OCI-LY1 (cell line): ENCODE data around the gene AMOTL1.

Experiments
- H2AFZ ChIP-seq: fragments of 200-600 bp; sonication (generic), shearing (Covaris generic); 2 replicates; pipeline ENCODE4 v1.6.0; 2014; ENCODE audit warnings: antibody characterized with exemption, mild to moderate bottlenecking, low read length
- H3F3A ChIP-seq: fragments of 200-600 bp; sonication (generic), shearing (Covaris generic); 2 replicates; pipeline ENCODE4 v1.6.0; 2014; ENCODE audit warnings: mild to moderate bottlenecking, antibody characterized with exemption, low read length, moderate library complexity; ENCODE audit not compliant: insufficient read depth
- H3K27ac ChIP-seq: fragments of 200-600 bp; sonication (generic); 2 replicates; pipeline ENCODE4 v1.5.1; 2014; ENCODE audit warnings: low read length, mixed run types, mild to moderate bottlenecking, low read depth; ENCODE audit not compliant: poor library complexity, severe bottlenecking
- H3K27me3 ChIP-seq: fragments of 200-600 bp; sonication (generic); 2 replicates; pipeline ENCODE4 v1.6.0; 2014; ENCODE audit warnings: antibody characterized with exemption, mild to moderate bottlenecking, low read length, moderate library complexity; ENCODE audit not compliant: insufficient read depth
- H3K36me3 ChIP-seq: fragments of 200-600 bp; sonication (generic); 2 replicates; pipeline ENCODE4 v1.6.1; 2014; ENCODE audit warnings: mild to moderate bottlenecking, antibody characterized with exemption, low read length, moderate library complexity, mixed read lengths; ENCODE audit not compliant: insufficient read depth
- H3K4me1 ChIP-seq: fragments of 200-600 bp; sonication (generic); 2 replicates; pipeline ENCODE4 v1.5.1; 2014; ENCODE audit warnings: mild to moderate bottlenecking, low read length, moderate library complexity; ENCODE audit not compliant: insufficient read depth, severe bottlenecking
- H3K4me2 ChIP-seq: fragments of 200-600 bp; sonication (generic), shearing (Covaris generic); 2 replicates; pipeline ENCODE4 v1.6.1; 2014; ENCODE audit warnings: low read length
- H3K4me3 ChIP-seq: fragments of 200-600 bp; sonication (generic); 2 replicates; pipeline ENCODE4 v1.5.1; 2014; ENCODE audit warnings: low read length, low read depth, mild to moderate bottlenecking, mixed read lengths; ENCODE audit not compliant: poor library complexity, severe bottlenecking
- H3K79me2 ChIP-seq: fragments of 200-600 bp; shearing (Covaris generic); 2 replicates; pipeline ENCODE4 v1.6.1; 2016; ENCODE audit warnings: mixed run types, low read length, mixed read lengths; ENCODE audit not compliant: insufficient read depth
- H3K9ac ChIP-seq: fragments of 200-600 bp; sonication (generic), shearing (Covaris generic); 2 replicates; pipeline ENCODE4 v1.6.1; 2014; ENCODE audit warnings: mild to moderate bottlenecking, low read length, mixed read lengths
- H3K9me2 ChIP-seq: fragments of 200-600 bp; sonication (generic), shearing (Covaris generic); 2 replicates; pipeline ENCODE4 v1.6.1; 2014; ENCODE audit warnings: low read depth, mild to moderate bottlenecking, low read length, mixed read lengths
- H3K9me3 ChIP-seq: fragments of 200-600 bp; shearing (Covaris generic); 2 replicates; pipeline ENCODE4 v1.6.1; 2014; ENCODE audit warnings: low read length, mixed read lengths
- H4K20me1 ChIP-seq: fragments of 200-600 bp; sonication (generic), shearing (Covaris generic); 2 replicates; pipeline ENCODE4 v1.6.0; 2016; ENCODE audit warnings: mild to moderate bottlenecking, low read length; ENCODE audit not compliant: insufficient read depth
- EZH2 ChIP-seq: fragments of 200-600 bp; sonication (generic), shearing (Covaris generic); IDR thresholded peaks from 2 replicates; pipeline ENCODE4 v1.8.0; 2017; ENCODE audit warnings: borderline replicate concordance, mixed run types, mild to moderate bottlenecking, antibody characterized with exemption, low read length, moderate library complexity, mixed read lengths
- TF ChIP-seq, protein P1 (sequence below): fragments of 200-600 bp; sonication (generic), shearing (Covaris generic); IDR thresholded peaks from 2 replicates; pipeline ENCODE4 v1.5.1; 2017; ENCODE audit warnings: mild to moderate bottlenecking, antibody characterized with exemption, low read length, moderate library complexity, mixed read lengths

AMOTL1 gene

DNA sequence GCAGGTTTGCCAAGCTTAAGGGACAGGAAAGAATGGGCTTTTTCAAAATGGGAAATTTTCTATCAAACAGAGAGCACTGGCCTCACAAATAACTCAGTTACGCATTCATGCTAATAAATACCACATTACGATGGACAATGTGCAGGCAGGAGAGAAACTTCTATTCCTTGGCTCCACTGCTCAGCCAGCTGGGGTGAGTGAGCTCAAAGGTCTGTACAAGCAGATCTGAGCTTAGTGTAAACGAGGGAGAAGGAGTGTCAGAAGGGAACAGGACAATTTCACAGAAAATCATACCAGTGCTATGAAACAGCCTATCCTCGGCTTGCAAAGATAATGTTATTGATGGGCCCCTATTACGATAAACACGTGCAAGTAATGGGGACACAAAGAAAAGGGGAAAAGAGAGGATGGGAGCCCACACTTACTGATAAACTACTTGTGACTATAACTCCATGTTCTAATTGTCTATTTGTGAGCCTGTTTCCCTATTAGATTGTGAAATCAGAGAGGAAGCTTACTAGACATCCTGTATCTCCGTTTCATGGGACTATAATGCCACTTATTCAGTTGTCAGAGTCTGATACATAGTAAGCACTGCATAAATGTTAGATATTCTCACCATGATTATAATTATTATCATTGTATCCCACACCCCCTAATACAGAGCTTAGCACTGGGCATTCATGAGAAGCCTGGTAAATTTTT, 46.3 kb downstream of the AMOTL1 start:
- H3K27me3 ChIP-seq = no peaks in the 10 kb centered on the region
- H3K4me3 ChIP-seq = no peak overlapping the region
- H4K20me1 ChIP-seq = no peaks in the 10 kb centered on the region
- H3K4me2 ChIP-seq = no peak overlapping the region
- no peak overlapping the region for H3K27ac ChIP-seq
- H3K79me2 ChIP-seq = no peaks in the 10 kb centered on the region
- H3K9me2 ChIP-seq = no peaks in the 10 kb centered on the region
- H3F3A ChIP-seq = no peaks in the 10 kb centered on the region
- no peak for TF ChIP-seq EZH2
- TF ChIP-seq, protein P1, sequence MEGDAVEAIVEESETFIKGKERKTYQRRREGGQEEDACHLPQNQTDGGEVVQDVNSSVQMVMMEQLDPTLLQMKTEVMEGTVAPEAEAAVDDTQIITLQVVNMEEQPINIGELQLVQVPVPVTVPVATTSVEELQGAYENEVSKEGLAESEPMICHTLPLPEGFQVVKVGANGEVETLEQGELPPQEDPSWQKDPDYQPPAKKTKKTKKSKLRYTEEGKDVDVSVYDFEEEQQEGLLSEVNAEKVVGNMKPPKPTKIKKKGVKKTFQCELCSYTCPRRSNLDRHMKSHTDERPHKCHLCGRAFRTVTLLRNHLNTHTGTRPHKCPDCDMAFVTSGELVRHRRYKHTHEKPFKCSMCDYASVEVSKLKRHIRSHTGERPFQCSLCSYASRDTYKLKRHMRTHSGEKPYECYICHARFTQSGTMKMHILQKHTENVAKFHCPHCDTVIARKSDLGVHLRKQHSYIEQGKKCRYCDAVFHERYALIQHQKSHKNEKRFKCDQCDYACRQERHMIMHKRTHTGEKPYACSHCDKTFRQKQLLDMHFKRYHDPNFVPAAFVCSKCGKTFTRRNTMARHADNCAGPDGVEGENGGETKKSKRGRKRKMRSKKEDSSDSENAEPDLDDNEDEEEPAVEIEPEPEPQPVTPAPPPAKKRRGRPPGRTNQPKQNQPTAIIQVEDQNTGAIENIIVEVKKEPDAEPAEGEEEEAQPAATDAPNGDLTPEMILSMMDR = no peak
- H3K36me3 ChIP-seq = no peaks in the 10 kb centered on the region
- H2AFZ ChIP-seq = no peak overlapping the region
- H3K4me1 ChIP-seq = no peaks in the 10 kb centered on the region
- H3K9ac ChIP-seq = no peak overlapping the region
- H3K9me3 ChIP-seq = peaks cover 3% of the 10 kb centered on the region; the same call in 1 of the 2 replicates

DNA sequence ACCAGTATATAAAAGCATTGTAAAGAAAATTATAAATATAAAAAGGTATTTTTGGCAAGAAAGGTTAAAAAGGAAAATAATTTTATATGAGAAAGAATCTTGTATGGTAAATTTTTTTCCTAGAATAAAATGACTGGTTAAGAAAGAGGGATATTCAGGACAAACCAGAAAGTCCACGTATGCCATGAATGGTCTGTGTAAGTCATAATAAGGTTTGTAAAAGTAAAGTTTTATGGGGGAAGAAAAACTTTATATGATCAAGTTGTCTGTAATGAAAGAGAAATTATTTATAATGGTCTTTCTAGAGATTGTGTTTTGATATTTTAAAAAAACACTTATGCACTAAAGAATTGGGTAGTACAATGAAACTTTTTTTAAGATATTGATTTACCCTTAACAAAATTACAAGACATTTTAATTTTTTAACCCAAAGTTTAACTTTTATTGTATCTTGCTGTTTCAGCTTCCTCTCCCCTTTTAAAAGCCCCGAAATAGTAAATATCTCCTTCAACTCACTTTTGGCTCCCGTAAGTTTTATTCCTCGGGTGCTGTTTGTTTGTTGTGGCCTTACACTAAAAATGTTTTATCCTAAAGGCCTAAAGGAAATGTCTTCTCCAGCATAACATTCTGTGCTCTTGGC, 47.7 kb downstream of the AMOTL1 start:
- H3K9me3 ChIP-seq = peaks cover 3% of the 10 kb centered on the region; the same call in 1 of the 2 replicates
- H4K20me1 ChIP-seq = no peaks in the 10 kb centered on the region
- H2AFZ ChIP-seq = no peak overlapping the region
- H3K27ac ChIP-seq = no peak overlapping the region
- H3K79me2 ChIP-seq = no peaks in the 10 kb centered on the region
- no peaks in the 10 kb centered on the region for H3F3A ChIP-seq
- no peaks in the 10 kb centered on the region for H3K4me1 ChIP-seq
- no peak for TF ChIP-seq EZH2
- TF ChIP-seq, protein P1 = no peak
- no peak overlapping the region for H3K4me3 ChIP-seq
- H3K27me3 ChIP-seq = no peaks in the 10 kb centered on the region
- H3K4me2 ChIP-seq = no peak overlapping the region
- H3K36me3 ChIP-seq = no peaks in the 10 kb centered on the region
- H3K9ac ChIP-seq = no peak overlapping the region
- no peaks in the 10 kb centered on the region for H3K9me2 ChIP-seq

DNA sequence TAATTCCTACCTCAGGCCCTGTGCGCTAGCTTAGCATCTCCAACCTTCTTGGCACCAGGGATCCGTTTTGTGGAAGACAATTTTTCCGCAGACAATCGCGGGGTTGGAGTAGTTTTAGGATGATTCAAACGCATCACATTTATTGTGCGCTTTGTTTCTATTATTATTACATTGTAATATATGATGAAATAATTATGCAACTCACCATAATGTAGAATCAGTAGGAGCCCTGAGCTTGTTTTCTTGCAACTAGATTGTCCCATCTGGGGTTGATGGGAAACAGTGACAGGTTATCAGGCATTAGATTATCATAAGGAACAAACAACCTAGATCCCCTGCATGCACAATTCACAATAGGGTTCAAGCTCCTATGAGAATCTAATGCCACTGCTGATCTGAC, 52.3 kb downstream of the AMOTL1 start:
- TF ChIP-seq, protein P1 = no peak
- no peak for TF ChIP-seq EZH2
- no peaks in the 10 kb centered on the region for H3K36me3 ChIP-seq
- no peak overlapping the region for H3K9ac ChIP-seq
- H3K79me2 ChIP-seq = no peaks in the 10 kb centered on the region
- no peak overlapping the region for H3K4me3 ChIP-seq
- H3K27ac ChIP-seq = no peak overlapping the region
- no peaks in the 10 kb centered on the region for H3F3A ChIP-seq
- H3K27me3 ChIP-seq = no peaks in the 10 kb centered on the region
- no peaks in the 10 kb centered on the region for H3K9me2 ChIP-seq
- H4K20me1 ChIP-seq = no peaks in the 10 kb centered on the region
- no peaks in the 10 kb centered on the region for H3K4me1 ChIP-seq
- H3K4me2 ChIP-seq = no peak overlapping the region
- H3K9me3 ChIP-seq = peaks cover 3% of the 10 kb centered on the region; the same call in 1 of the 2 replicates
- H2AFZ ChIP-seq = no peak overlapping the region
